Activated CD4-positive, alpha-beta T cell treated with anti-CD3 and anti-CD28 coated beads, Interleukin-2, amount 50 U/mL, for 24 hours (primary cell): ENCODE measurements around the gene HAPSTR1.
"Not testable (repeated sequence)": the region's sequence is repeated elsewhere in the genome, so short reads cannot be mapped to it uniquely, and the experiment has no call there.

Experiments
- DNase-seq, 2 donors: peaks; one replicate each; pipeline ENCODE4 v3.0.0-alpha.2; 2020; ENCODE audit warnings: low read depth in 1 of 2, low spot score in 1 of 2

The HAPSTR1 gene

DNA sequence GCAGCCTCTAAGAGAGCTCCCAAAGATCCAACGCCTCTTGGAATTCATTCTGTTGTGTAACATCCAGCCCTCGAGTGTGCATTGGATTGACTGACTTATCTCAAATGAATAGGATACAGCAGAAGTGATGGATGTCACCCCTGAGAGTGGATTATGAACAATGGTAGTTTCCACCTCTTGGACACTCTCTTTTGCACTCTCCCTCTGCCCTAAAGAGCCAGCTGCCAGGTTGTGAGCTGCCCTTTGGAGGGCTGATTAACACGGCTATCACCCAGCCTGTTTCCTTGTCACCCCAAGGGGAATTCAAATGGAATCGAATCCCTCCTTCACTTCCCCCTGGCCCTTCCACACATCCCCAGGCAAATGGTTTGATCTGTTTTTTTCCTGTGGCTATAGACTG is 21.2 kb upstream of the HAPSTR1 start:
- DNase-seq, result no peak

DNA sequence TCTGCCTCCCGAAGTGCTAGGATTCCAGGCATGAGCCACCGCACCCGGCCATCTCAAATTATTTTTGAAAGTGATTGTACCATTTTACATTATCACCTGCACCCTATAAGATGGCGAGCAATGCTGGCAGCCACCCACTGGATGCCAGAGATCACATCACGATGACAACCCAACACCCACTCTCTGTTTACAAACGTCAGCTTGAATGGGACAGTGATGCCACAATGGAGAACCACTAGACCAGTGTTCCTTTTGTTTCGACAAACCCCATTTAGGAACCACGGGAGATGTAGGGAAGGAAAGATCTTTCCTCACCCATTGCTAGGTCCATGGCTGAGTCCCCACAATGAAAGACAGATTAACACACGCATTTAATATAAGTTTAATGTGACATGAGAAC is 20.1 kb upstream of the HAPSTR1 start:
- no peak for DNase-seq

DNA sequence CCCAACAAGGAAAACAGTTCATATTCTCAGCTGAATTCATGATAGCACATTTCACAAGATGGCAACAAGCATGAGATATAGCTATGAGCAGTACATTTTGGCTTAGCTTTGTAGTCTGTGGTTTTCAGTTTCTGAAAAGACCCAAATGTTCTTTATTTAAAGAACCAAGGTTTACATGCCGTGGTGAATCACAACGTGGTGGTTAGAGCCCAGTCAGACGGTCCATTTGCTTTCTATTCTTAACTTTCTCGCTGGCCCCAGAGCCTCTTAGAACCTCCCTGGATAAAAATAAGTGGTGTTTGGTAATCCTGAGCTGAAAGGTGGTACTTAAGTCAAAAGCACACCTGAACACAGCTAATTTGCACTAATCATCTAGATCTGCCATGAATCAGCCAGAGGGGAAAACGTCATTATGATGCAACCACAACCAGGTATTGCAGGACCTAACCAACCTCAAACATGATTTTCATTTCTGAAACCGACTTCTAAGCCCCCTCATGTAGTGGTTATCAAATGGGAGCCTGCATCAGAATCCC is 18.6 kb upstream of the HAPSTR1 start:
- DNase-seq, result peak in 1 of 2 donors; percentile 36

DNA sequence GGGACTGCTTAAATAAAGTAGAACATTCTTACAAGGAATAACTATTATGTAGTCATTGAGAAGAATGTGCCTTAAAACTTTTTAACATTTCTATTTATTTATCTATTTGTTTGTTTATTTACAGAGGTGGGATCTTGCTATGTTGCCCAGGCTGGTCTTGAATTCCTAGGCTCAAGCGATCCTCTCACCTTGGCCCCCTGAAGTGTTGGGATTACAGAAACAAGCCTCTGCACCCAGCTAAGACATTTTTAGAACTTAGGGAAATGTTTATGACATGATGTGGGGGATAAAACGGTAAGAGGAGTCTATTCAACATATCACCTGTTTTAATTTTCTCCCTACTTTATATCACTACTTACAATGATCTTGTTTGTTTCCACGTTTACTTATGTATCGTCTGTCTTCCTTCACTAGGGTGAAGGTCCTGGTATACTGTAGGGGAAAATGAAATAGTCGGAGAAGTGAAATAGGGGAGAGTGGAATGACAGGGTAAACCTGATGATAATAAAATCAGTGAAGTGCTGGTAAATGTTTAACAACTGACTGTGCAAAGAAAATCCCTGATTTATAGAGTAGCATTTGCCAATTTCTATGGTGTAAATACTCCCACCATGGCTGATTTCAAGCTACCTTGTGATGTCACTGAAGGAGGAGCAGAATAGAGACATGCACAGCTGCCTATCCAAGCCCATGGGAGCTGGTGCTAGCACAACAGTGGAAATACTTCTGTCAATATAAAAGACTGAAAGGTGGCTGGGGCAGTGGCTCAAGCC is 16.0 kb upstream of the HAPSTR1 start:
- no peak for DNase-seq

DNA sequence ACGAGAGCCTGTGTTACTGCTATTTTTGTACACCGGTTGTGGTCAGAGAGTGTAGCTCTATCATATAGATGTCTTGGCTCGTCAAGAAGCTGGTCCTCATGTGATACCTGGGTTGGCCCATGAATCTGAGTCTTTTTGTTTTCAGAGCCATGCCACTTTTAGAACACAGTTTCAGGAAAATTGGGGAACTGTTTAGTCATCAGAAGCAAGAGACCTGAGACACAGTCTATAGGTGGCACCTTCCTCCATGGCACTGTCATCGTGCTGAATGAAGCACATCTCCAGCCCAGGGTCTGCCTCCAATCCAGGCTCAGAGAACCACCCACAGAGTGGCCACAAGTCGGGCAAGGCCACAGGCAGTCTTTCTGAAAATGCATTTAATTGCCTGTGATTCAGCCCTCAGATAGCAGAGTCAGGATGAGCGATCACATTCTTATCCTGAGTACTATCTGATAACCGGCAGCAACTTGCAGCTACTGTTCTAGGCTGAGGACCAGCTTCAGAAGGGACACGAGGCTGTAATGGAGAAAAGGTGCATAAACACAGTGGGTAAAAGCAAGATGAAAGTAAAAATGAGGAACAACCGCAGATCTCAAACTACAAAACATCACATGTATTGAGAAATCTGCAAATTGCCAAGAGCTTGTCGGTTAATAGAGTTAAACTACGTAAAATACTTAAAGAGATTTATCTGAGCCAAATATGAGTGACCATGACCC is 14.2 kb upstream of the HAPSTR1 start:
- no peak for DNase-seq

DNA sequence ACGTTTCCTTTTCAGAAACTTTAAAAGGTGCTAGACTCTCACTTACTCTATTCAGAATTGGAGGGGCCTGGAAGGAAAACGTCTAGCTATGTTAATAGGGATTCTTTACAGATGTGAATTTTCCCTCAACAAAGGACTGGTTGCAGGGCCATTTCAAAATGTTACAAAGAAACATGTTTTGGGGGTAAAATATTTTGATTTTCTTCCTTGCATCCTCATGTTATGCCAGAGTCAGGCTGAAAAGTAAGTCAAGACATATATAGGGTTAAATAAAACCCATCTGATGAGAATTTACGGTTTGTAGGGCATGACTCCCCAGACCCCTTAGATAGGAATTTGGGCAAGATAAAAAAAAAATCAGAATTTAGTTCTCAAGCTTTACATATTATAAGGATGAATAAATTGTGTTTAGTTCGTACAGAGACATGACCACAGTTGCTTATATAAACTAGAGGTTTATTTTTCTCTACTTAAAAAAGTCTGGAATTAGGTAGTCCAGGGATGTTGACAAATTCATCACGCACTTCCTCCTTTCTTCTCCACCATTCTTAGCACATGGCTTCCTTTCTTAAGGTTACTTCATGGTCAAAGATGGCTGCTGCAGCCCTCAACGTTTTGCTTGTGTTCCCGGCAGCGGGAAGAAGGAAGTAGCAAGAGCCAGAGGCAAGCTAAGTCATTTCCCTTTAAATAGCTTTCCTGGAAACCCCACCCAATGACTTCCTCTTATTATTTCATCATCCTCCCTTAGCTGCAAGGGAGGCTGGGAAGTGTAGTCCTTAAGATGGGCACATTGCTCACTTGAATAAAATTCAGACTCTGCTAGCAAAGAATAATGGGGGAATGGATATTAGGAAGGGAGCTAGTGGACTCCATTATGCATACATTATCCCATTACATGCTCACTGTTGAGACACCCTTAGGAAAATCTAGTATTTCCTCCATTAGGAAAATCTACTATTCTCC is 12.7 kb upstream of the HAPSTR1 start:
- DNase-seq, result peak in 1 of 2 donors; percentile 59

DNA sequence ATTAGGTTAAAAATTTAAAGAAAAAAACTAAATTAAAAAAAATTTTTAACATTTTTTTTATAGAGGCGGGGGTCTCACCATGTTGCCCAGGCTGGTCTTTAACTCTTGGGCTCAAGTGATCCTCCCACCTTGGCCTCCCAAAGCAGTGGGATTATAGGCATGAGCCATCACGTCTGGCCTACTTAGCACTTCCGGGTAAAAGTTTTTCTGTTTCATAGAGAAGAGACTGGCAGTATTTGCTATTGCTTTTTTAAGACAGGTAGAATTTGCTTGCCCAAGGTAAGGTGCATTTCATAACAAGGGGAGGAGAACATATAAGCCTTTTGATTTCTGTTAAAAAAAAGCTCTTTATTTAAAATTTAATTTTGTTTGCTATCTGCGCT is 12.0 kb upstream of the HAPSTR1 start:
- no peak for DNase-seq

DNA sequence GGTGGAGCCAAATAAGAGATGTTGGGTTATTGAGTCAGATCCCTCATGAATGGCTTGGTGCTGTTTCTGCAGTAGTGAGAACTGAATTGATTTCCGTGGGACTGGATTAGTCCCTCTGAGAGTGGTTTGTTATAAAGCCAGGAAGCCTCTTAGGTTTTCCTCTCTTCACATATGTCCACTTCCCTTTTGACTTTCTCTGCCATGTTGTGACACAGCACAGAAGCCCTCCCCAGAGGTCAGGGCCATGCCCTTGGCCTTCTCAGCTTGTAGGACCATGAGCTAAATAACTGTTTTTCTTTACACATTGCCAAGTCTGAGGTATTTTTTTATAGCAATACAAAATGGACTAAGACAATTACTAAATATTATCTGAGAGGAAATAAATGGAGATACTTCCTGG is 10.3 kb upstream of the HAPSTR1 start:
- DNase-seq, result no peak

DNA sequence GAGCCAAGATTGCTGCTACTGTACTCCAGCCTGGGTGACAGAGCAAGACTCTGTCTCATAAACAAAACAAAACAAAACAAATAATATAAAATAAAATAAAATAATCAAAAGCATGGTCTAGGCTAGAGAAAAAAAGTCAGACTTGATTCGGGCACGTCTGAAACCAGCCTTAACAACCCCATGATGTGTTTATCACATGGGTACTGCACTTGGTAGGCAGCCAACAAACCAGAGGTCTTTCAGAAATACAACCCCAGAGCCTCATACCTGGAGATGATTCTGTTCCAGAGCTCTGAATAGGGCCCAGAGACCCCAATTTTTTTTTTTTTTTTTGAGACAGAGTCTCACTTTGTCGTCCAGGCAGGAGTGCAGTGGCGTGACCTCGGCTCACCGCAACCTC is 9.6 kb upstream of the HAPSTR1 start:
- no peak for DNase-seq

DNA sequence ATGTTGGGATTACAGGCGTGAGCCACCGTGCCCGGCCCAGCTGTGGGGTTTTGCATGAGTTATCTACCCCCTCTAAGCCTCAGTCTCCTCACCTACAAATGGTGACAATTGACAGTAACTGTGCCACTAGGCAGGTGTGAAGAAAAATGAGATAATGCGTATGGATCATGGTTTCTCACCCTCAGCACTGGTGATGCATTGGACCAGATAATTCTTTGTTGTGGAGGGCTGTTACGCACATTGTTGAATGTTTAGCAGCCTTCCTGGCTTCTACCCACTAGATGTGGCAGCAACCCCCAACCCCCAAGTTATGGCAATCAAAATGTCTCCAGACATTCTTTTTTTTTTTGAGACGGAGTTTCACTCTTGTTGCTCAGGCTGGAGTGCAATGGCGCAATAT is 9.0 kb upstream of the HAPSTR1 start:
- DNase-seq, result no peak

DNA sequence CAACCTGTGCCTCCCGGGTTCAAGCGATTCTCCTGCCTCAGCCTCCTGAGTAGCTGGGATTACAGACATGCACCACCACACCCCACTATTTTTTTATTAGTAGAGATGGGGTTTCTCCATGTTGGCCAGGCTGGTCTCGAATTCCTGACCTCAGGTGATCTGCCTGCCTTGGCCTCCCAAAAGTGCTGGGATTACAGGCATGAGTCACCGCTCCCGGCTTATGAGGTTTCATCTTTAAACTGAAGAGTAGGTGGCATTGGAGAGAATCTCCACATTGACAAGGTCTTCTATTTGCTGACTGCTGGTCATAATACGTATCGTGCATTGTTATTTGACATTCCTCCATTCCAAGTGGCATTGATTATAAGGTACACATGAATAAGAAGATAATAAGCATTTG is 3.7 kb upstream of the HAPSTR1 start:
- not testable (repeated sequence) for DNase-seq

DNA sequence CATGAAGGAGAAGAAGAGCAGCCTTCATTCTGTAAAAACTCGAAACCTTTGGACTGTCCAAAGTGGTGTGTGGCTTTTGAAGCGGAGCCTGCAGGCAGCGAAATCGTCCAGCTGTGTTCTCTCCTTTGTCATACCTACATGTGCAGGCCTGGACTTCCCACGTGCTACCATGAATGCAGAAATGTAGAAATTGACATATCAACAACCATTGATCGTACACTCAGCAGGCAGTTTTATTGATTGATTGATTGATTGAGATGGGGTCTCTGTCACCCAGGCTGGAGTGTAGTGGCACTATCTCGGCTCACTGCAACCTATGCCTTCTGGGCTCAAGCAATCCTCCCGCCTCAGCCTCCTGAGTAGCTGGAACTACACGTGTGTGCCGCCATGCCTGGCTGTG is 2.6 kb upstream of the HAPSTR1 start:
- DNase-seq, result no peak

DNA sequence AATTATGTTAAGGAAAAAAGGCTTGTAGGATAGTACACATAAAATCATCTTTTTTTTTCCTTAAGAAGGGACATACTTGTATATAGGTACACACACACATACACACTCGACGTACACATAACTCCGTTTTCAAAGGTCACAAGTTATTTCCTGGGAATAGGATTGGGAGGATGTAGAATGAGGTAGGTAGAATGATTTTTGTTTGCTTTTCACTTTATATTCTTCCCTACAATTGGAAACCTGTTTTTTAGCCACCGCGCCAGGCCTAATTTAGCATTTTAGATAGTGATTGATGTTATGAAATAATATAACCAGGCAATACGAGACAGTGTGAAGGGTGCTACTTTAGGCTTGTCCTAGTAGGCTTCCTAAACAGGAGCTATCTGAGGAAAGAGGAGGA is 1.8 kb upstream of the HAPSTR1 start:
- no peak for DNase-seq

DNA sequence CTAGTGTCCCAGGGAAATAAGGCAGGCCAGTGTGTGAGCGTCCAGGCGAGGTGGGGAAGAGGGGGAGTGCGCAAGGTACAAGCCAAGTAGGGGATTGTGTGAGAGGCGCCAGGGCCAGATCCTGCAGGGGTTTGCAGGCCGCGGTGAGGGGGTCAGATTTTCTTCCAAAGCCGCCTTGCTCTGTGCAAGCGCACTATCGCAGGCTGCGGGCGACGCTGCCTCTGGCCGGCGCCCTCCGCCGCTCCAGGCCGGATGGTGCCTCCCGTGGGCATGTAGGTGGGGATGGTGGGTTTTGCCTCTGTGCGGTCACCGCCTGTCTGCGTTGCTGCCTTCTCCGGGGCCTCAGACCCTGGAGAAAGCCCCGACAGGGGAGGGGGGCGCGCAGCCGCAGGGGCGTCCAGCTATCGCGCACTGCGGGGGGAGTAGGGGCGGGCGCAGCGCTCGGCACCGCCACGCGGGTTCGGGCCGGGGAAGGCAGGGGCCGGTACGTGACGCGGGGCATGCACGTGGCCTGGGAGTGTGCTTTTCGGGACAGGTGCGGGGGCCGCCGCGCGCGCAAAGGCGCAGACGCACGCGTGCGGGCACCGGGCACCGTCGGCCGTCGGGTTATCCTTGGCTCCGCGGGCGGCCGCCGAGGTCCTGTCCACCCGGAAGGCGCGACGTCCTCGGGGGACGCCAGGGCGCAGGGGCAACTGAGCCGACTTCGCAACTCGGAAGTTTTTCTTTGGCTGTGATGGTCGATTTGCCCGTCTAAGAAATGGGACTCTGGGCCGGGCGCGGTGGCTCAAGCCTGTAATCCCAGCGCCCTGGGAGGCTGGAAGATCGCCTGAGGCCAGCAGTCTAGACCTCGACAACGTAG is 1.1 kb upstream of the HAPSTR1 start:
- DNase-seq, result peak; percentile 19 to 36

DNA sequence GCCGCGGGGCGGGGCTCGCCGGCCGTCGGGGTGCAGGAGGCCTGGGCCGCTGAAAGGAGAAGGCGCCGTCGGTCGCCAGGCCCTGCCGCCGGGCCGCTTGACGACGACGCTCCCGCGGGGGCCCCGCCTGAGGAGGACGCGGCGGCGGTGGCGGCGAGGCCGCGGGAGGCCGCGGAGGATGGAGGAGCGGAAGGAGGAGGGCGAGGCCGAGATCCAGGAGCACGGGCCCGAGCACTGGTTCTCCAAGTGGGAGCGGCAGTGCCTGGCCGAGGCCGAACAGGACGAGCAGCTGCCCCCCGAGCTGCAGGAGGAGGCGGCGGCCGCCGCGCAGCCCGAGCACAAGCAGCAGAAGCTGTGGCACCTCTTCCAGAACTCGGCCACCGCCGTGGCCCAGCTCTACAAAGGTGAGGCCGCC is 430 bp downstream of the HAPSTR1 start:
- DNase-seq, result peak in 1 of 2 donors; percentile 21

DNA sequence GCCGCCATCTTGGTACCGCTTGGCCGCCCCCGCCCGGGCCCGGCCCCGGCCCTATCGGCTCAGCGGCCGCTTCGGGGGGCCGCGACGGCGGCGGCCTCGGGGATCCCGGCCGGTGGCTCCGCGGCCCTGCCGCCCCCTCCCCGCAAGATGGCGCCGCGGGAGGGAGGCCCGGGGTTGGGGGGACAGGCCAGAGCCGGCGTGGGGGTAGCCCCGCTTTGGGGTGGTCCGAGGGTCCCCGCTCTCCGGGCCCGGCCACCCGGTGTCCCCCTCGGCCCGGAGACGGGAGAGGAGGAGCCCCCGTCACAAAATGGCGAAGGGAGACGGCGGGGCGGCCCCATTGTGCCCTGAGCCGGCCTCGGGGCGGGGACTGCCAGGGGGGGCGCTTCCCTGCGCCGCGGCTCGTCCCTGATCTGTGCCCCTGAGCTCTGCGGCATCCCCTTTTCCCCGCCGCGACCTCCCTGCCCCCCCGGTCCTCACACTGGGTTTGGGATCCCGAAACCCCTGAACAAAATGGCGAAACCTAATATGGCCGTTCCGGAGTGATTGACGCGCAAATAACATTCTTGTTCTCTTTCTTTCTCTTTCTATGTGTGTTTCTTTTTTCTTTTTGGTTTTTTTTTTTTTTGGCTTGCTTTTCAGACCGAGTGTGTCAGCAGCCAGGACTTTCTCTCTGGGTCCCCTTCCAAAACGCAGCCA is 986 bp downstream of the HAPSTR1 start:
- peak; percentile 31 to 42 for DNase-seq

DNA sequence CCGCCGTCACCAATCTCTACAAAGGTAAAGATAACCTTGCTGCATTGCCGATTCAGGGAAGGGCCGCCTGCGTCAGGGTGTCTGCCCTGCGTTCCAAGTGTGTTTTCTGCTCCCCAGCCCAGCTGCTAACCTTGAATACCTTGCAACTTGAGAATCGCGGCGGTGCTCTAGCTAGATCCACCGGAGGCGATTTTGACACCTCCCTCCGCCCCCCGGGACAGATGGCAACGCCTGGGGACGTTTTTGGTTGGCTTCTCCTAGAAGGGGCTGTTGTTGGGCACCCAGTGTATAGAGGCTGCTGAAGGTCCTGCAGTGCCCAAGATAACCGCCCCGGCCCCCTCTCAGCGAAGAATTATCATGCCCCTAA is 1.5 kb downstream of the HAPSTR1 start:
- no peak for DNase-seq

DNA sequence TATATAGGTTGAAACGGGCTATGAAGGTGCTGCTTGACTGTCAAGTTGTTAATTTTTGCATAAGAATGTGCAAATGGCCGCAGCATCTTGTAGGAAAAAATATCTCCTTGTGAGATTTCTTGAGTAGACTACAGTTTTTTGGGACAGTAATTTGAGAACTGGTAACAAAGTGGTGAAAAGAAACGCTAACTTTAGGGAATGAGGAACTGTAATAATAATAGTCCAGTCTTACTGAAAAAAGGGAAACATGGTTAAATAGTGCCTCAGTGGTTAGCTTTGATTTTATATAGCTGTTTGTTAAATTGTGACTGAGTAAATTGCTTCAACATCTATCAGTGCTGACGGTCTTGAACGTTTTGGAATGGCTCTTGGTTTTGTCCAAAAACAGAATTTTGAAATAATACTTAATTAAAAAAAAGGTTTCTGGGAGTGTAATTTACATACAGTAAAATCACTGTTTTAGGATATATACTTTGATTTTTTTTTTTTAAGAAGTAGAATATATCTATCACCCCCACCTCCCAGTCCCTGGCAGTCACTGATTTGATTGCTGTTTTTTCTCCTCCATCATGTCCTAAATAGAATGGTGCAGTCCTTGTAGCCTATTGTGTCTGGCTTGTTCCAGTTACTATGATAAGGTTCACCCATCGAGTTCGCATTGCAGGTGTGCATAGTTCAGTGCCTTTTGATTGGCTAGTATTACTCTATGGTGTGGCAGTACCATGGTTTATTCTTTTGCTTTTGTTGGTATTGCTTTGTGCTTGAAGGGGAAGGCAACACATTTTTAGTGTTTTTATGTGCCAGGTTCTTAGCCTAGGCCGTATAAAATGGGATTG is 2.8 kb downstream of the HAPSTR1 start:
- no peak for DNase-seq

DNA sequence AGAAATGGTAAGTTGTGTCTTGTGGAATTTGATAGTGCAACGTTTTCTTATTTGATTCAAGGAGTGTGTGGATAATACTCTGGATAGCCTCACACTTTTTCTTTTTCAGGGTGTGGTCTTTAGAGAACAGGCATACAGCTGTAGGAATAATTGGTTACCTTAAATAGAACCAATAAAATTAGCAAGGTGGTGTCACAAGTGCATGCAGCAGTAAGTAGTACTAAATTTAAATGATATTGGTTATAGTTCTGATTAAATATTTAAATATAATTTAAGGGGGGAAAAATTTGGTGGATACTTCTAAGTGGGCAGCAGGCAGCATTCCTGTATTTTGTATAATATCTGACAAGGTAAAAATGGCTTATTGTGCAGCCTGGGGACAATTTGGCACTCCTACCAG is 3.7 kb downstream of the HAPSTR1 start:
- no peak for DNase-seq
